ENCODE measurements around the gene AVEN.

DNA sequence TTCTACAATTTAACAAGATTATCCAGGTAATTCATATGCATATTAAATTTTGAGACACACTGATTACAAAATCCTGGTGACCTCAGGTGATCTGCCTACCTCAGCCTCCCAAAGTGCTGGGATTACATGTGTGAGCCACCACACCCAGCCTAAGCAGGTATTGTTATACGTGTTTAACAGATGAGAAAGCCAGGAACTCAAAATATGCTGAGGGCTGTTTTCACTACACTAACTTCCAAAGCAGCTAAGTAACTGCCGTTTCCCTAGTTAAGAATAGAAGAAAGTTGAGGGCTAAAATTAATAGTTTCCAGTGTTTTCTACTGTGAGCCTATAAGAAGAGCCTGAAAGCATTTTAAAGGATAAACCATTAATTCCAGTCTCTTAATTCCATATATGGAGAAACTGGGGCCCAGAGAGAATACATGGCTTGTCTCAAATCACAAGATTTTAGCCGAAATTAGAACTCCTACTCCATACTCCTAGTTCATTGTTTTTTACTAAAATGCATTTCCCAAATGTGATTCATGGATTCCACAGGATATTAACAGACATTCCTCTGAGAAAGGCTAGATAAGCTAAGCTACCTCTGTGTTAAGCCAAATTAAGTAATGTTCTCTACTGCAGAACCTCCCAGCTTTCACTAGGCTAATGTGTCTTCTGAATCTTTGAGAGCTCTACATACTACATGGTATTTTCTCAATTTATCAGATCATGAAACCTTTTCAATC, 17.0 kb upstream of the AVEN start:
- TF ChIP-seq HNRNPLL (IDR thresholded peaks at IDR 0.05; ENCODE audit: low read depth, low read length, poor library complexity, severe bottlenecking) (no peak), ZNF311 (CRISPR knock-in tag; IDR thresholded peaks at IDR 0.05) (no peak), NRF1 (conservative IDR thresholded peaks at IDR 0.05 in 1 of 2, IDR thresholded peaks at IDR 0.05 in 1 of 2) (no peak), HDGF (IDR thresholded peaks at IDR 0.05) (no peak), SUPT5H (IDR thresholded peaks at IDR 0.05) (no peak), BDP1 (IDR thresholded peaks at IDR 0.05; ENCODE audit: insufficient read depth, insufficient read length) (no peak), POLR2A (conservative IDR thresholded peaks at IDR 0.05) (no peak)
- TF ChIP-seq, protein P1, sequence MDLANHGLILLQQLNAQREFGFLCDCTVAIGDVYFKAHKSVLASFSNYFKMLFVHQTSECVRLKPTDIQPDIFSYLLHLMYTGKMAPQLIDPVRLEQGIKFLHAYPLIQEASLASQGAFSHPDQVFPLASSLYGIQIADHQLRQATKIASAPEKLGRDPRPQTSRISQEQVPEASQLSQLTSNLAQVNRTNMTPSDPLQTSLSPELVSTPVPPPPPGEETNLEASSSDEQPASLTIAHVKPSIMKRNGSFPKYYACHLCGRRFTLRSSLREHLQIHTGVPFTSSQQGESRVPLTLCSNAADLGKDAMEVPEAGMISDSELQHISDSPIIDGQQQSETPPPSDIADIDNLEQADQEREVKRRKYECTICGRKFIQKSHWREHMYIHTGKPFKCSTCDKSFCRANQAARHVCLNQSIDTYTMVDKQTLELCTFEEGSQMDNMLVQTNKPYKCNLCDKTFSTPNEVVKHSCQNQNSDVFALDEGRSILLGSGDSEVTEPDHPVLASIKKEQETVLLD (IDR thresholded peaks at IDR 0.05), result no peak
- TF ChIP-seq, protein P2, sequence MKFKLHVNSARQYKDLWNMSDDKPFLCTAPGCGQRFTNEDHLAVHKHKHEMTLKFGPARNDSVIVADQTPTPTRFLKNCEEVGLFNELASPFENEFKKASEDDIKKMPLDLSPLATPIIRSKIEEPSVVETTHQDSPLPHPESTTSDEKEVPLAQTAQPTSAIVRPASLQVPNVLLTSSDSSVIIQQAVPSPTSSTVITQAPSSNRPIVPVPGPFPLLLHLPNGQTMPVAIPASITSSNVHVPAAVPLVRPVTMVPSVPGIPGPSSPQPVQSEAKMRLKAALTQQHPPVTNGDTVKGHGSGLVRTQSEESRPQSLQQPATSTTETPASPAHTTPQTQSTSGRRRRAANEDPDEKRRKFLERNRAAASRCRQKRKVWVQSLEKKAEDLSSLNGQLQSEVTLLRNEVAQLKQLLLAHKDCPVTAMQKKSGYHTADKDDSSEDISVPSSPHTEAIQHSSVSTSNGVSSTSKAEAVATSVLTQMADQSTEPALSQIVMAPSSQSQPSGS (CRISPR knock-in tag; IDR thresholded peaks at IDR 0.05), result no peak
- TF ChIP-seq, protein P3, sequence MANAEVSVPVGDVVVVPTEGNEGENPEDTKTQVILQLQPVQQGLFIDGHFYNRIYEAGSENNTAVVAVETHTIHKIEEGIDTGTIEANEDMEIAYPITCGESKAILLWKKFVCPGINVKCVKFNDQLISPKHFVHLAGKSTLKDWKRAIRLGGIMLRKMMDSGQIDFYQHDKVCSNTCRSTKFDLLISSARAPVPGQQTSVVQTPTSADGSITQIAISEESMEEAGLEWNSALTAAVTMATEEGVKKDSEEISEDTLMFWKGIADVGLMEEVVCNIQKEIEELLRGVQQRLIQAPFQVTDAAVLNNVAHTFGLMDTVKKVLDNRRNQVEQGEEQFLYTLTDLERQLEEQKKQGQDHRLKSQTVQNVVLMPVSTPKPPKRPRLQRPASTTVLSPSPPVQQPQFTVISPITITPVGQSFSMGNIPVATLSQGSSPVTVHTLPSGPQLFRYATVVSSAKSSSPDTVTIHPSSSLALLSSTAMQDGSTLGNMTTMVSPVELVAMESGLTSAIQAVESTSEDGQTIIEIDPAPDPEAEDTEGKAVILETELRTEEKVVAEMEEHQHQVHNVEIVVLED (CRISPR knock-in tag; IDR thresholded peaks at IDR 0.05), result no peak
- TF ChIP-seq, protein P4, sequence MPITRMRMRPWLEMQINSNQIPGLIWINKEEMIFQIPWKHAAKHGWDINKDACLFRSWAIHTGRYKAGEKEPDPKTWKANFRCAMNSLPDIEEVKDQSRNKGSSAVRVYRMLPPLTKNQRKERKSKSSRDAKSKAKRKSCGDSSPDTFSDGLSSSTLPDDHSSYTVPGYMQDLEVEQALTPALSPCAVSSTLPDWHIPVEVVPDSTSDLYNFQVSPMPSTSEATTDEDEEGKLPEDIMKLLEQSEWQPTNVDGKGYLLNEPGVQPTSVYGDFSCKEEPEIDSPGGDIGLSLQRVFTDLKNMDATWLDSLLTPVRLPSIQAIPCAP (CRISPR knock-in tag; IDR thresholded peaks at IDR 0.05; ENCODE audit: borderline replicate concordance), result no peak
- TF ChIP-seq, protein P5, sequence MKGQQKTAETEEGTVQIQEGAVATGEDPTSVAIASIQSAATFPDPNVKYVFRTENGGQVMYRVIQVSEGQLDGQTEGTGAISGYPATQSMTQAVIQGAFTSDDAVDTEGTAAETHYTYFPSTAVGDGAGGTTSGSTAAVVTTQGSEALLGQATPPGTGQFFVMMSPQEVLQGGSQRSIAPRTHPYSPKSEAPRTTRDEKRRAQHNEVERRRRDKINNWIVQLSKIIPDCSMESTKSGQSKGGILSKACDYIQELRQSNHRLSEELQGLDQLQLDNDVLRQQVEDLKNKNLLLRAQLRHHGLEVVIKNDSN (CRISPR knock-in tag; IDR thresholded peaks at IDR 0.05), result no peak
- TF ChIP-seq, protein P6, sequence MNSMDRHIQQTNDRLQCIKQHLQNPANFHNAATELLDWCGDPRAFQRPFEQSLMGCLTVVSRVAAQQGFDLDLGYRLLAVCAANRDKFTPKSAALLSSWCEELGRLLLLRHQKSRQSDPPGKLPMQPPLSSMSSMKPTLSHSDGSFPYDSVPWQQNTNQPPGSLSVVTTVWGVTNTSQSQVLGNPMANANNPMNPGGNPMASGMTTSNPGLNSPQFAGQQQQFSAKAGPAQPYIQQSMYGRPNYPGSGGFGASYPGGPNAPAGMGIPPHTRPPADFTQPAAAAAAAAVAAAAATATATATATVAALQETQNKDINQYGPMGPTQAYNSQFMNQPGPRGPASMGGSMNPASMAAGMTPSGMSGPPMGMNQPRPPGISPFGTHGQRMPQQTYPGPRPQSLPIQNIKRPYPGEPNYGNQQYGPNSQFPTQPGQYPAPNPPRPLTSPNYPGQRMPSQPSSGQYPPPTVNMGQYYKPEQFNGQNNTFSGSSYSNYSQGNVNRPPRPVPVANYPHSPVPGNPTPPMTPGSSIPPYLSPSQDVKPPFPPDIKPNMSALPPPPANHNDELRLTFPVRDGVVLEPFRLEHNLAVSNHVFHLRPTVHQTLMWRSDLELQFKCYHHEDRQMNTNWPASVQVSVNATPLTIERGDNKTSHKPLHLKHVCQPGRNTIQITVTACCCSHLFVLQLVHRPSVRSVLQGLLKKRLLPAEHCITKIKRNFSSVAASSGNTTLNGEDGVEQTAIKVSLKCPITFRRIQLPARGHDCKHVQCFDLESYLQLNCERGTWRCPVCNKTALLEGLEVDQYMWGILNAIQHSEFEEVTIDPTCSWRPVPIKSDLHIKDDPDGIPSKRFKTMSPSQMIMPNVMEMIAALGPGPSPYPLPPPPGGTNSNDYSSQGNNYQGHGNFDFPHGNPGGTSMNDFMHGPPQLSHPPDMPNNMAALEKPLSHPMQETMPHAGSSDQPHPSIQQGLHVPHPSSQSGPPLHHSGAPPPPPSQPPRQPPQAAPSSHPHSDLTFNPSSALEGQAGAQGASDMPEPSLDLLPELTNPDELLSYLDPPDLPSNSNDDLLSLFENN (IDR thresholded peaks at IDR 0.05; ENCODE audit: low read depth in 2 of 2, low read length in 2 of 2), result no peak
- TF ChIP-seq, protein P7, sequence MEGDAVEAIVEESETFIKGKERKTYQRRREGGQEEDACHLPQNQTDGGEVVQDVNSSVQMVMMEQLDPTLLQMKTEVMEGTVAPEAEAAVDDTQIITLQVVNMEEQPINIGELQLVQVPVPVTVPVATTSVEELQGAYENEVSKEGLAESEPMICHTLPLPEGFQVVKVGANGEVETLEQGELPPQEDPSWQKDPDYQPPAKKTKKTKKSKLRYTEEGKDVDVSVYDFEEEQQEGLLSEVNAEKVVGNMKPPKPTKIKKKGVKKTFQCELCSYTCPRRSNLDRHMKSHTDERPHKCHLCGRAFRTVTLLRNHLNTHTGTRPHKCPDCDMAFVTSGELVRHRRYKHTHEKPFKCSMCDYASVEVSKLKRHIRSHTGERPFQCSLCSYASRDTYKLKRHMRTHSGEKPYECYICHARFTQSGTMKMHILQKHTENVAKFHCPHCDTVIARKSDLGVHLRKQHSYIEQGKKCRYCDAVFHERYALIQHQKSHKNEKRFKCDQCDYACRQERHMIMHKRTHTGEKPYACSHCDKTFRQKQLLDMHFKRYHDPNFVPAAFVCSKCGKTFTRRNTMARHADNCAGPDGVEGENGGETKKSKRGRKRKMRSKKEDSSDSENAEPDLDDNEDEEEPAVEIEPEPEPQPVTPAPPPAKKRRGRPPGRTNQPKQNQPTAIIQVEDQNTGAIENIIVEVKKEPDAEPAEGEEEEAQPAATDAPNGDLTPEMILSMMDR (IDR thresholded peaks at IDR 0.05 in 2 of 3, conservative IDR thresholded peaks at IDR 0.05 in 1 of 3; ENCODE audit: insufficient read depth in 2 of 3, low read depth in 1 of 3, low read length in 3 of 3), result no peak
